LNCaP clone FGC (cell line): ENCODE measurements around the gene PARVB.

Experiments used
- DNase-seq: peaks from one replicate; pipeline ENCODE4 v3.0.0-alpha.2; 2011; ENCODE audit warnings: low read depth
- H3K4me3 ChIP-seq: 2 replicates; pipeline ENCODE4 v1.5.1; 2011; ENCODE audit warnings: mild to moderate bottlenecking, low read depth, low read length, control low read depth
- CTCF ChIP-seq: IDR thresholded peaks from 2 replicates; pipeline ENCODE4 v1.5.1; 2012; ENCODE audit warnings: mild to moderate bottlenecking; ENCODE audit not compliant: control insufficient read depth, insufficient read depth; ENCODE audit errors: extremely low read depth

The PARVB gene

GRCh38 chr22:43992331-43992821 lies 31.7 kb upstream of the PARVB start:
- TF ChIP-seq CTCF, result no peak
- no peak overlapping the region for H3K4me3 ChIP-seq
- DNase-seq, result no peak

GRCh38 chr22:43993072-43993760 lies 30.9 kb upstream of the PARVB start:
- no peak overlapping the region for H3K4me3 ChIP-seq
- TF ChIP-seq CTCF, result peak; percentile 79
- no peak for DNase-seq

- no peak for DNase-seq
- no peak overlapping the region for H3K4me3 ChIP-seq
- no peak for TF ChIP-seq CTCF
These were observed 30.1 kb upstream of the PARVB start for GRCh38 chr22:43994006-43994405.

GRCh38 chr22:43994416-43994815 lies 29.7 kb upstream of the PARVB start:
- no peak overlapping the region for H3K4me3 ChIP-seq
- no peak for TF ChIP-seq CTCF
- DNase-seq, result no peak

GRCh38 chr22:43995057-43995685 lies 28.9 kb upstream of the PARVB start:
- TF ChIP-seq CTCF, result no peak
- H3K4me3 ChIP-seq, result no peak overlapping the region
- no peak for DNase-seq

- no peak for TF ChIP-seq CTCF
- no peak for DNase-seq
- H3K4me3 ChIP-seq, result no peak overlapping the region
These were observed 28.3 kb upstream of the PARVB start for GRCh38 chr22:43995798-43996169.
